Endothelial cell of umbilical vein (primary cell): ENCODE data around the gene LIMK2.
A peak's percentile ranks its signal among the peaks of the same experiment; 100 is the strongest.

ENCODE experiments used
- EZH2 ChIP-seq: IDR thresholded peaks from 2 replicates; pipeline ENCODE4 v1.6.1; 2012; ENCODE audit warnings: borderline replicate concordance, low read depth, mild to moderate bottlenecking, moderate library complexity, low read length, inconsistent platforms; ENCODE audit not compliant: severe bottlenecking
- FOS ChIP-seq: IDR thresholded peaks from 2 replicates; pipeline ENCODE4 v1.6.1; 2011; ENCODE audit warnings: mild to moderate bottlenecking, low read length, moderate library complexity, borderline replicate concordance; ENCODE audit not compliant: insufficient read depth
- GATA2 ChIP-seq: IDR thresholded peaks from 2 replicates; pipeline ENCODE4 v1.7.0; 2011; ENCODE audit warnings: low read depth, mild to moderate bottlenecking, moderate library complexity, mixed read lengths, low read length; ENCODE audit not compliant: insufficient read length, insufficient read depth
- MAX ChIP-seq: IDR thresholded peaks from 2 replicates; pipeline ENCODE4 v1.6.1; 2011; ENCODE audit not compliant: insufficient read depth, insufficient read length
- MYC ChIP-seq: IDR thresholded peaks from one replicate; pipeline ENCODE4 v1.6.1; 2011; ENCODE audit warnings: mild to moderate bottlenecking, low read depth, low read length
- POLR2A ChIP-seq: IDR thresholded peaks from 2 replicates; pipeline ENCODE4 v1.6.1; 2012; ENCODE audit warnings: low read depth, mild to moderate bottlenecking, control low read depth, low read length
- POLR2AphosphoS5 ChIP-seq: IDR thresholded peaks from 2 replicates; pipeline ENCODE4 v1.6.1; 2012; ENCODE audit warnings: low read depth, mild to moderate bottlenecking, control low read depth, low read length, moderate library complexity; ENCODE audit not compliant: insufficient read depth
- TF ChIP-seq, protein P1 (sequence below), 2 donors: IDR thresholded peaks; 1 replicate in 1 of 2; 2 replicates in 1 of 2; pipeline ENCODE4 v1.5.1; 2011; ENCODE audit warnings: low read length in 2 of 2, mild to moderate bottlenecking in 2 of 2, moderate library complexity in 2 of 2, control low read depth in 1 of 2, inconsistent platforms in 1 of 2, low read depth in 1 of 2; ENCODE audit not compliant: insufficient read depth in 1 of 2; ENCODE audit errors: extremely low read depth in 1 of 2

- no peak for TF ChIP-seq FOS
- TF ChIP-seq MYC, result no peak
- no peak for TF ChIP-seq POLR2AphosphoS5
- TF ChIP-seq, protein P1, sequence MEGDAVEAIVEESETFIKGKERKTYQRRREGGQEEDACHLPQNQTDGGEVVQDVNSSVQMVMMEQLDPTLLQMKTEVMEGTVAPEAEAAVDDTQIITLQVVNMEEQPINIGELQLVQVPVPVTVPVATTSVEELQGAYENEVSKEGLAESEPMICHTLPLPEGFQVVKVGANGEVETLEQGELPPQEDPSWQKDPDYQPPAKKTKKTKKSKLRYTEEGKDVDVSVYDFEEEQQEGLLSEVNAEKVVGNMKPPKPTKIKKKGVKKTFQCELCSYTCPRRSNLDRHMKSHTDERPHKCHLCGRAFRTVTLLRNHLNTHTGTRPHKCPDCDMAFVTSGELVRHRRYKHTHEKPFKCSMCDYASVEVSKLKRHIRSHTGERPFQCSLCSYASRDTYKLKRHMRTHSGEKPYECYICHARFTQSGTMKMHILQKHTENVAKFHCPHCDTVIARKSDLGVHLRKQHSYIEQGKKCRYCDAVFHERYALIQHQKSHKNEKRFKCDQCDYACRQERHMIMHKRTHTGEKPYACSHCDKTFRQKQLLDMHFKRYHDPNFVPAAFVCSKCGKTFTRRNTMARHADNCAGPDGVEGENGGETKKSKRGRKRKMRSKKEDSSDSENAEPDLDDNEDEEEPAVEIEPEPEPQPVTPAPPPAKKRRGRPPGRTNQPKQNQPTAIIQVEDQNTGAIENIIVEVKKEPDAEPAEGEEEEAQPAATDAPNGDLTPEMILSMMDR (IDR thresholded peaks at IDR 0.05; ENCODE audit: extremely low read depth in 1 of 2, insufficient read depth in 1 of 2, low read depth in 1 of 2, low read length in 2 of 2), result peak; percentile 84 to 86
- TF ChIP-seq POLR2A, result no peak
- TF ChIP-seq MAX, result no peak
- no peak for TF ChIP-seq EZH2
- TF ChIP-seq GATA2, result no peak
These were observed 101.5 kb downstream of the LIMK2 start for GRCh38 chr22:31313366-31314147.
